H54 (cell line): ENCODE measurements around the gene GPR83.
"Not testable (repeated sequence)": the region's sequence is repeated elsewhere in the genome, so short reads cannot be mapped to it uniquely, and the experiment has no call there.

ENCODE experiments used
- DNase-seq: peaks from one replicate; pipeline ENCODE4 v3.0.0; 2011; ENCODE audit warnings: low spot score, mixed read lengths; ENCODE audit not compliant: insufficient read length
- FAIRE-seq: peaks from 3 replicates; lab custom pipeline; 2011; peaks lifted over from hg19 to GRCh38; lab: Jason Lieb, UNC
- POLR2A ChIP-seq: IDR thresholded peaks from 2 replicates; pipeline ENCODE4 v1.6.1; 2011; ENCODE audit warnings: low read depth, mild to moderate bottlenecking, low read length

The GPR83 gene

DNA sequence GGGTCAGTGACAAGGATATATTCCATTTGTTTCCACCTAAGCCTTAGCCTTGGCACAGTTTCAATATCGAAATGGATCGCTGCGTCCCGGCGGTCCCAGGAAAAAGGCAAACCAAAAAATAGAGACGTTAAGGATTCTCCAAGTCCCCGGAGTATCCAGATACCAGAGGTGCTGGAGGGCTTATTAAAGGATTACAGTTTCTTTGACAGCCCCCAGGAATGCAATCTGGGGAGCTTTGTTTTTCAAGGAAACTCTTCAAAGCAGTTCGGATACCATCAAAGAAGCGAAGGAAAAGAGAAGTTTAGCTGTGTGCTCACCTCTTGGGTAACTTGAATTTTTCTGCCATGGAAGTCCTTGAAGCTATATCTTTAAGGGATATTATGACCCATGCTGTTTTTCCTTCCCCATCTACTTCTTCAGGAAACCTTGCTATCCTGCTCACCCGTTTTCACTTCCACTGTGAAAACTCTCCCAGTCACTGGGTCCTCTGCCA, 600 bp upstream of the GPR83 start:
- no peak for DNase-seq
- TF ChIP-seq POLR2A = no peak
- FAIRE-seq = no peak

DNA sequence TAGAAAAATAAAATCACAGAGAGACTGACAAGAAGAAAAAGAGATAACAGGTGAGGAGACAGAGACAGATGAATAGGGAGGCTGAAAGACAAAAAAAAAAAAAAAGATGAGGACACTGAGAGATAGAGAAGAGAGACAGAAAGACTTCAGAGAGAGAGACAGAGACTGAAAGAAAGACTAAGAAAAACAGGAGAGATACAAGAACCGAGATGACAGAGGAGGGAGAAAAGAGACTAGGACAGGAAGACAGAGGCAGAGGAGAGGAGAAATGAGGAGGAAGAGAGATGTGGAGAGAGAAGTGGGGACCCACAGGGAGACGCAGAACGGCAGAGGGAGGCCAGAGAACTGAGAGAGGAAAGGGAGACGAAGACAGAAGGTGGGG, 771 bp downstream of the GPR83 start:
- DNase-seq (no peak), FAIRE-seq (no peak)
- TF ChIP-seq POLR2A = no peak

DNA sequence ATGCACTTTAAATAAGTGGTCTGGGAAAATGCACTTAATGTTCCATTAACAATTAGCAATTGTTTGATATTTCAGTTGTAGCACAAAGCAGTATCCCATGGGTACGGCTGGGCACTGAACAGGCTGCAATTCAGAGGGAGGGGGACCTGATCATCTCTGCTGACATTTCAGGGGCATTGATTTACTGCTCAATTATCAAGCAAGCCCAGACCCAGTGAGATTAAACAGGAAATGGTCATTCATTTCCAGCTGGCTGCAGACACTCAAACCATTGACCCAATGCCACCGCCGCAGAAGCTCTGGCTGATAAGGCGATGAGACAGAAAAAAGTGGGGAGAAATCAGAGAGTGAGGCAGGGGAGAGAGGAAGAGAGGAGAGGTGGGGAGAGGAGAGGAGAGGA, 1.2 kb downstream of the GPR83 start:
- no peak for TF ChIP-seq POLR2A
- DNase-seq (no peak), FAIRE-seq (no peak)

DNA sequence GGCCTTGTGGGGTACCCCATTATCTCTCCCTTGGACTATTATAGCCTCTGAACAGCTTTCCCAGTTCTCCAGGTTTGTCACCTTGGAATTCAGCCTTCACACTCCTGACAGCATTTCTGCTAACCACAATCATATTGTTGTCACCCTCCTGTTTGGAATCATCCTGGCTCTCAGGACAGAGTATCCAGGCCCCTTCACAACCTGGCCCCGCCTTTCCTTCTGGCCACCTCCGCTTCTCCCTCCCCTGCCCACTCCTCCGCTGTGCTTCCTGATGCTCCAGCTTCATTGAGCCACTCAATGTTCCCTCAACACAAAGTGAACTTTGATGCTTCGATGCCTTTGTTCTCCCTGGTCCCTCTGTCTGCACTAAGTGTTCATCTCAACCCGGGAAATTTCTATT, 3.1 kb downstream of the GPR83 start:
- DNase-seq (no peak), FAIRE-seq (no peak)
- TF ChIP-seq POLR2A = no peak

GRCh38 chr11:94396282-94396681, 4.9 kb downstream of the GPR83 start:
- no peak for FAIRE-seq
- TF ChIP-seq POLR2A = no peak
- DNase-seq = no peak

DNA sequence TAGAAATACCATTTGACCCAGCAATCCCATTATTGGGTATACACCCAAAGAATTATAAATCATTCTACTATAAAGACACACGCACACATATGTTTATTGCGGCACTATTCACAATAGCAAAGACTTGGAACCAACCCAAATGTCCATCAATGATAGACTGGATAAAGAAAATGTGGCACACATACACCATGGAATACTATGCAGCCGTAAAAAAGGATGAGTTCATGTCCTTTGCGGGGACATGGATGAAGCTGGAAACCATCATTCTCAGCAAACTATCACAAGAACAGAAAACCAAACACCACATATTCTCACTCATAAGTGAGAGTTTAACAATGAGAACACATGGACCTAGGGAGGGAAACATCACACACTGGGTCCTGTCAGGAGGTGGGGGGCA, 9.3 kb downstream of the GPR83 start:
- not testable (repeated sequence) for DNase-seq, FAIRE-seq

DNA sequence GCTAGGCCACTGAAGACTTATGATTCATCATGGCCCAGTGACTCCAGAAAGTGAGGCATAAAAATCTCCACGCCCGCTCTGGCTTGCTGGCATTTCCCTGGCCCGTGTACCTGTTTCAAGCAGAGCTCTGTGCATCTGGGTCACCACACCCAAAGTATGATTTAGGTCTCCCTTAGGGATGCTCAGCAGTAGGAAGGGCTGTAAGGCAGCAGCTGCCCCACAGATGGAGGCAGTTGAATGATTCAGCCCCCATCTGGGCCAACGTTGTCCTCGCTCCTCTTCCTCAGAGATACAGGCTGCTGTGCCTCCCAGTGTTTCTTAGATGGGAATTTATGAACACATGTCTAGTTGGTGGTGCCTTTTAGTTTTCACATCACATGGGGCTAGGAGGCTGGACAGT, 21.6 kb downstream of the GPR83 start:
- DNase-seq (no peak), FAIRE-seq (no peak)
- TF ChIP-seq POLR2A = no peak

DNA sequence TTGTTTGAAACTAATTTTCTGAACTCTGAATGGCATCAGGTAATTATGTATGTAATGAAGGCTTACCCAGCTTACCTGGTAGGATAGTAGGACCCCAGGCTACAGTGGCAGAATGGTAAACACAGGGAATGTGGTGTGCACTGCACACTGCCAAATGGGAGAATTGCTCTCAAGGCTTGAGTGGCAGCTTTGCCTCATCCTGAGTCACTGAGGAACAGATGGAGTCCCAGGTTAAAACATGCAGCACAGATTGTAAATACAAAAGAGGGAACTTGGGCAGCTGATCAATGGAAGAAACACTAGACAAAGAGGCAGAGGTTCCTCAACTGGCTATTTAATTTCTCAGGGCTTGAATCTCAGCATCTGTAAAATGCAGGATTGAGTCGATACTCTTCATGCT, 24.4 kb downstream of the GPR83 start:
- DNase-seq (no peak), FAIRE-seq (no peak)
- no peak for TF ChIP-seq POLR2A

DNA sequence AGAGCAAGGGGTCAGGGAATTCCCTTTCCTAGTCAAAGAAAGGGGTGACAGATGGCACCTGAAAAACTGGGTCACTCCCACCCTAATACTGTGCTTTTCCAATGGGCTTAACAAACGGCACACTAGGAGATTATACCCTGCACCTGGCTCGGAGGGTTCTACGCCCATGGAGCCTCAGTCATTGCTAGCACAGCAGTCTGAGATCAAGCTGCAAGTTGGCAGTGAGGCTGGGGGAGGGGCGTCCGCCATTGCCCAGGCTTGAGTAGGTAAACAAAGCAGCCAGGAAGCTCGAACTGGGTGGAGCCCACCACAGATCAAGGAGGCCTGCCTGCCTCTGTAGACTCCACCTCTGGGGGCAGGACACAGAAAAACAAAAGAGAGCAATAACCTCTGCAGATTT, 30.6 kb downstream of the GPR83 start:
- not testable (repeated sequence) for FAIRE-seq

DNA sequence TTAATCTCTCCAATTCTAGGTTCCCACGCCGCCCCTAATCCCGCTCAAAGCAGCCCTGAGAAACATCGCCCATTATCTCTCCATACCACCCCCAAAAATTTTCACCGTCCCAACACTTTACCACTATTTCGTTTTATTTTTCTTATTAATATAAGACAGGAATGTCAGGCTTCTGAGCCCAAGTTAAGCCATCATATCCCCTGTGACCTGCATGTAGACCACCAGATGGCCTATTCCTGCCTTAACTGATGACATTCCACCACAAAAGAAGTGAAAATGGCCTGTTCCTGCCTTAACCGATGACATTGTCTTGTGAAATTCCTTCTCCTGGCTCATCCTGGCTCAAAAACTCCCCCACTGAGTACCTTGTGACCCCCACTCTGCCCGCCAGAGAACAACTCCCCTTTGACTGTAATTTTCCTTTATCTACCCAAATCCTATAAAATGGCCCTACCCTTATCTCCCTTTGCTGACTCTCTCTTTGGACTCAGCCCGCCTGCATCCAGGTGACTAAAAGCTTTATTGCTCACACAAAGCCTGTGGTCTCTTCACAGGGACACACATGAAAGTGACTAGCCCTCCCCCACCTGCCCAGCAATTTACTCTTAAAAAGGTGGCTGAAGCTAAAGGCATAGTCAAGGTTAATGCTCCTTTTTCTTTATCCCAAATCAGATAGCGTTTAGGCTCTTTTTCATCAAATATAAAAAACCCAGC, 50.2 kb downstream of the GPR83 start:
- DNase-seq, FAIRE-seq: not testable (repeated sequence)

More for the DNA sequence above, 30.6 kb downstream of the GPR83 start:
- not testable (repeated sequence) for DNase-seq

- DNase-seq, FAIRE-seq: not testable (repeated sequence)
Observed at GRCh38 chr11:94346311-94346710, 54.9 kb downstream of the GPR83 start.

- no peak for DNase-seq
- no peak for FAIRE-seq
- no peak for TF ChIP-seq POLR2A
Observed at GRCh38 chr11:94343495-94343894, 57.7 kb downstream of the GPR83 start.

DNA sequence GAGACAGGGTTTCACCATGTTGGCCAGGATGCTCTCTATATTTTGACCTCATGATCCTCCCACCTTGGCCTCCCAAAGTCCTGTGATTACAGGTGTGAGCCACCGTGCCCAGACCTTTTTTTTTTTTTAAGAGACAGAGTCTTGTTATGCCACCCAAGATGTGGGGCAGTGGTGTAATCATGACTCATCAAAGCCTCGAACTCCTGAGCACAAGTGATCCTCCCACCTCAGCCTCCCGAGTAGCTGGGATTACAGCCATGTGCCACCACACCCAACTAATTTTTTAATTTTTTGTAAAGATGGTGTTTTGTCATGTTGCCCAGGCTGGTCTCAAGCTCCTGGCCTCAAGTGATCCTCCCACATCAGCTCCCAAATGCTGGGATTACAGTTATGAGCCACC, 59.0 kb downstream of the GPR83 start:
- DNase-seq (no peak), FAIRE-seq (no peak)
- no peak for TF ChIP-seq POLR2A

DNA sequence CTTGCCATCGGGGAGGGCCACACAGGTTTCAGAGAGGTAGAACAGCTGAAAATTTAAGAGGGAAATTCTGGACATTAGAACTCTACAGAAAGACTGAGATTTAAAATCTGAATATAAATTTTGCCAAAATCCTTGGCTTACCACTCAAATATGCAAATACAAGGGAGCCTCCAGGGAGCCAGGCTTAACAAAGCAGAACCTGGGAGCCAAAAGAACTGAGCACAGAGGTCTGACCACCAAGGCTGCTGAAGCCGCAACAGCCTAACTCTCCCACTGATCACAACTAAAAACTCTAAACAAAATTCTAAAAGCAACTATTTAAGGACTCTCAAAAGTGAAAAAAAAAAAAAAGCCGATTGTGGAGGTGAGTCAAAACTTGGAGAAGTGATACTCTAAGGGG, 62.6 kb downstream of the GPR83 start:
- FAIRE-seq = no peak
- no peak for DNase-seq
- no peak for TF ChIP-seq POLR2A

- TF ChIP-seq POLR2A = no peak
- DNase-seq (no peak), FAIRE-seq (no peak)
Observed at GRCh38 chr11:94336033-94336432, 65.2 kb downstream of the GPR83 start.
